Upper lobe of right lung (tissue), 1 donor: ENCODE data around the gene CAPS. TPM values are rescaled to one million over a fixed set of nuclear protein-coding genes. Genes with fewer than 3 reads are reported as not detected.
"Not testable (repeated sequence)": the region's sequence is repeated elsewhere in the genome, so short reads cannot be mapped to it uniquely, and the experiment has no call there.

ENCODE experiments used
- ATAC-seq: fragments of 200-7000 bp; cut with Tn5 transposase; one replicate; pipeline ENCODE4 v1.9.1; 2020; ENCODE audit warnings: mild to moderate bottlenecking, moderate library complexity
- DNase-seq: peaks from one replicate; pipeline ENCODE4 v3.0.0-alpha.2; 2020
- H3K27ac ChIP-seq: fragments of 200-600 bp; one replicate; pipeline ENCODE4 v1.8.0; 2022
- H3K27me3 ChIP-seq: fragments of 200-600 bp; one replicate; pipeline ENCODE4 v1.8.0; 2022; ENCODE audit warnings: mild to moderate bottlenecking
- H3K36me3 ChIP-seq: fragments of 200-600 bp; one replicate; pipeline ENCODE4 v1.8.0; 2022
- H3K4me1 ChIP-seq: fragments of 200-600 bp; one replicate; pipeline ENCODE4 v1.8.0; 2022
- H3K4me3 ChIP-seq: fragments of 200-600 bp; one replicate; pipeline ENCODE4 v1.8.0; 2022; ENCODE audit warnings: mild to moderate bottlenecking
- H3K9me3 ChIP-seq: fragments of 200-600 bp; one replicate; pipeline ENCODE4 v1.8.0; 2022
- intact Hi-C: fragments of 100-400 bp; cut with DNase I; formaldehyde crosslinking; loops from one replicate; pipeline ENCODE4 v1.11.0; 2022
- total RNA-seq: library from RNA; stranded (reverse); fragmentation: NEBNext Ultra II Directional; extraction: Animal tissue kit (Norgen Biotek cat#: 25700); gene quantifications from one replicate; pipeline ENCODE4 v1.2.1, GENCODE V29; 2021
- TF ChIP-seq, protein P1 (sequence below): fragments of 200-600 bp; IDR thresholded peaks from one replicate; pipeline ENCODE4 v1.8.0; 2022; ENCODE audit warnings: antibody characterized with exemption
- donor health status: DM: no; HTN: yes; CAD: no; lungs with severe emphysema.

Gene CAPS
- total RNA-seq, 1 donor from 2014 or later, result 12.5 TPM

GRCh38 chr19:5881543-5882299 is 32.3 kb upstream of the CAPS start:
- ATAC-seq (no peak), DNase-seq (no peak)
- Histone ChIP-seq H3K36me3 (no peaks in the 10 kb centered on the region), H3K4me3 (no peak overlapping the region), H3K9me3 (no peaks in the 10 kb centered on the region), H3K4me1 (peaks cover 14% of the 10 kb centered on the region), H3K27ac (no peak overlapping the region), H3K27me3 (no peaks in the 10 kb centered on the region)
- TF ChIP-seq, protein P1, sequence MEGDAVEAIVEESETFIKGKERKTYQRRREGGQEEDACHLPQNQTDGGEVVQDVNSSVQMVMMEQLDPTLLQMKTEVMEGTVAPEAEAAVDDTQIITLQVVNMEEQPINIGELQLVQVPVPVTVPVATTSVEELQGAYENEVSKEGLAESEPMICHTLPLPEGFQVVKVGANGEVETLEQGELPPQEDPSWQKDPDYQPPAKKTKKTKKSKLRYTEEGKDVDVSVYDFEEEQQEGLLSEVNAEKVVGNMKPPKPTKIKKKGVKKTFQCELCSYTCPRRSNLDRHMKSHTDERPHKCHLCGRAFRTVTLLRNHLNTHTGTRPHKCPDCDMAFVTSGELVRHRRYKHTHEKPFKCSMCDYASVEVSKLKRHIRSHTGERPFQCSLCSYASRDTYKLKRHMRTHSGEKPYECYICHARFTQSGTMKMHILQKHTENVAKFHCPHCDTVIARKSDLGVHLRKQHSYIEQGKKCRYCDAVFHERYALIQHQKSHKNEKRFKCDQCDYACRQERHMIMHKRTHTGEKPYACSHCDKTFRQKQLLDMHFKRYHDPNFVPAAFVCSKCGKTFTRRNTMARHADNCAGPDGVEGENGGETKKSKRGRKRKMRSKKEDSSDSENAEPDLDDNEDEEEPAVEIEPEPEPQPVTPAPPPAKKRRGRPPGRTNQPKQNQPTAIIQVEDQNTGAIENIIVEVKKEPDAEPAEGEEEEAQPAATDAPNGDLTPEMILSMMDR, result no peak
- intact Hi-C loops, result no loop called here

- DNase-seq (no peak), ATAC-seq (no peak)
- TF ChIP-seq, protein P1, result no peak
- intact Hi-C loops, result no loop called here
- H3K9me3 ChIP-seq, result no peaks in the 10 kb centered on the region
- no peaks in the 10 kb centered on the region for H3K27me3 ChIP-seq
- H3K27ac ChIP-seq, result no peak overlapping the region
- H3K4me1 ChIP-seq, result peaks cover 14% of the 10 kb centered on the region
- H3K36me3 ChIP-seq, result no peaks in the 10 kb centered on the region
- H3K4me3 ChIP-seq, result no peak overlapping the region
Observed at GRCh38 chr19:5882421-5882968, 31.6 kb upstream of the CAPS start.

GRCh38 chr19:5883157-5883873 is 30.7 kb upstream of the CAPS start:
- H3K4me3 ChIP-seq, H3K9me3 ChIP-seq, ATAC-seq, DNase-seq, H3K27me3 ChIP-seq, intact Hi-C loops, H3K27ac ChIP-seq, H3K36me3 ChIP-seq: not testable (repeated sequence)
- H3K4me1 ChIP-seq, result peaks cover 14% of the 10 kb centered on the region

GRCh38 chr19:5884065-5884811 is 29.8 kb upstream of the CAPS start:
- H3K36me3 ChIP-seq, H3K27me3 ChIP-seq, DNase-seq, ATAC-seq, H3K27ac ChIP-seq, H3K4me3 ChIP-seq, intact Hi-C loops, H3K9me3 ChIP-seq: not testable (repeated sequence)
- H3K4me1 ChIP-seq, result peaks cover 14% of the 10 kb centered on the region

- Histone ChIP-seq H3K9me3 (no peaks in the 10 kb centered on the region), H3K4me3 (no peak overlapping the region), H3K4me1 (no peaks in the 10 kb centered on the region), H3K27ac (no peak overlapping the region), H3K27me3 (peaks cover 11% of the 10 kb centered on the region), H3K36me3 (no peaks in the 10 kb centered on the region)
- TF ChIP-seq, protein P1, result no peak
- intact Hi-C loops, result no loop called here
- no peak for DNase-seq
- no peak for ATAC-seq
Observed at GRCh38 chr19:5889288-5889971, 24.6 kb upstream of the CAPS start.

DNA sequence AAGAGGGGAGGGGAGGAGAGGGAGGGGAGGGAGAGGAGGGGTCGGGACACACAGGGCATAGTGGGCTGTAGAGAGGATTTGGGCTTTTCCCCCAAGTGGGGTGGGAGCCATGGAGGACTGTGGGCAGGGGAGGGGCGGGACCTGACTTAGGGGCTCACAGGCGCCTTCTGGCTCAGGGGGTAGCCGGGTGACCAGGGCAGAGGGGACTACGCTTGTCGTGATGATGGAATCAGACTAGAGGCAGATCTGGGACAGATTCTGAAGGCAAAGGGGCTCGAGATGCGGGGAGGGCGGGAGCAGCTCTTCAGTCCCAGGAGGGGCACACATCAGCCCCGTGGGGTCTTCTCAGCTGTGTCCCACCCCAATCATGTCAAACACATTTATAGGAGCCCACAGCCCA is 24.0 kb upstream of the CAPS start:
- Histone ChIP-seq H3K27ac (no peak overlapping the region), H3K9me3 (no peaks in the 10 kb centered on the region), H3K4me1 (no peaks in the 10 kb centered on the region), H3K4me3 (no peak overlapping the region), H3K27me3 (peaks cover 11% of the 10 kb centered on the region), H3K36me3 (peaks cover under 1% of the 10 kb centered on the region)
- DNase-seq (no peak), ATAC-seq (no peak)
- intact Hi-C loops, result no loop called here
- TF ChIP-seq, protein P1, result no peak
